ENCODE data around the gene ADTRP. TPM values are rescaled to one million over a fixed set of nuclear protein-coding genes. Genes with fewer than 3 reads are reported as not detected.

The ADTRP gene
- total RNA-seq, 1 experiment from 2014 or later = 0.58 TPM

DNA sequence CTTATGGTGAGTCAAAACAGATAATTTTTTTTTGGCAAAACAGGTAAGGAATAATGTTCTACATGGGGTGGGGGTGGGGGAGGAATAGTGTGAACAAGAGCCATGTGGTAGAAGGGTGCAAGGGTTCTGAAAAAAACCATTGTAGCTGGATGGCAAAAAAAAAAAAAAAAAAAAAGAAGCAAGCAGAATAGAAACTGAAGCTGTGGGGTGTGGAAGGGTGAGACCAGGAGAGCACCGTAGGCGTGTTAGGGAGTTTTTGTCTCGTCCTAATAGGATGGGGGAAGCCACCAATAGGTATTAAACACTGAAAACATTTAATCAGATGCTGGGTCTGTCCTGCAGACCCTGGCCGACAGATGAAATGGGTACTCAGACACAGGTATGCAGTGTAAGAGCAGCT, 110.1 kb downstream of the ADTRP start:
- no peaks in the 10 kb centered on the region for H3K9me3 ChIP-seq (replicated peaks)
- H3K27me3 ChIP-seq (replicated peaks) = no peaks in the 10 kb centered on the region
- no peak for DNase-seq (ENCODE audit: low read depth in 1 of 2, low spot score in 2 of 2)
- H3K36me3 ChIP-seq = no peaks in the 10 kb centered on the region
- H3K4me3 ChIP-seq = no peak overlapping the region
- no peaks in the 10 kb centered on the region for H3K4me1 ChIP-seq (replicated peaks)
- no peak overlapping the region for H3K27ac ChIP-seq

DNA sequence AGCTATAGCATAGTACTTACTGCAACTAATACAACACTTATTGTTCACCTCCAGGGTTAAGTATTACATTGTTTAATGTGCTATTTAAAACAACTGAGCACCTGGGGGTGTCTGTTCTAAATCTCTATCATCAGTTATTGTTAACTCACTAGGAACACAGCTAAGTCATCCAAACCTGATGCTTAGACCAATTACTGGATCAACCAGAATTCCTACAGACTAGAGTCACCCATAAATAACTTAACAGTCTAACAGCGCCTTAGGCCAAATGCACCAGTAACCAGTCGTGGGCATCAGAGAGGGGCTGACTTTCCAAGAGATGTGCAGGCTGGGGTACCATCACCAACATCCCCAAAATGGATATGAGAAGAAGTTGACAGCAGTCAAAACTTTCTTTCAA, 110.7 kb downstream of the ADTRP start:
- Histone ChIP-seq H3K36me3 (no peaks in the 10 kb centered on the region), H3K4me1 (replicated peaks) (no peaks in the 10 kb centered on the region), H3K4me3 (no peak overlapping the region), H3K27ac (no peak overlapping the region), H3K9me3 (replicated peaks) (no peaks in the 10 kb centered on the region), H3K27me3 (replicated peaks) (no peaks in the 10 kb centered on the region)
- no peak for DNase-seq (ENCODE audit: low read depth in 1 of 2, low spot score in 2 of 2)

DNA sequence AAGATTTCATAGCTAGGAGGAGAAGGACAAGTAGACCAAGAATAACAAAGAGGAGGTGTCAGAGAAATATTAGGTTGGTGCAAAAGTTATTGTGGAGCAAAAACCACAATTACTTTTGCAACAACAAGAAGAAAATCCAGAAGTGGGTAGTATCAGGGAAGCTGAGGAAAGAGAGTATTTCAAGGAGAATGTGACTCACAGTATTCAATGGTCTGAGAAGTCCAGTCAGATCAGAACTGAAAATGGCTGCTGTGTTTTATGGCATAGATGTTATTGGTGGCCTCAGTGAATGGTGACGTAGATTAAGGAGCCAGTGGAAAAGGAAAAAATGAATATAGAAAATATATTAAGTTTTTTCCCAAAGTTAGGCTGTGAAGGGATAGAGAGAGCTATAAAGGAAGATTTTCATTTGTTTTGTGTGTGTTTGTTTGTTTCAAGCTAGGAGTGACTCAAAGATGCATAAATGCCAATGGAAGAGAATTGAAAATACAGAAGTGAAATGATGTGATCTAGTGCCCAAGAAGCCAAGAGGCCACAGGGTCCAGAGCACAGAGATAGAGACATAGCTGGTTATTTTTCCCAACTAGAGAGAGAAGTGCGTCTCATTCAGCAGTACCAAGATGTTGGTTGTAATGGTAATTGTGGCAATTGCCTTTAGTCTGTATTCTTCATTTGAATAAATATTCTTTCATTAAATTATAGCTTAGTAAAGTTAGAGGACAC, 112.8 kb downstream of the ADTRP start:
- Histone ChIP-seq H3K27me3 (replicated peaks) (no peaks in the 10 kb centered on the region), H3K27ac (no peak overlapping the region), H3K36me3 (no peaks in the 10 kb centered on the region), H3K9me3 (replicated peaks) (no peaks in the 10 kb centered on the region), H3K4me3 (no peak overlapping the region), H3K4me1 (replicated peaks) (no peaks in the 10 kb centered on the region)
- no peak for DNase-seq (ENCODE audit: low read depth in 1 of 2, low spot score in 2 of 2)

Other genes starting within 250 kb of the ADTRP start
- under 0.01 TPM in 1 of 2 replicates, not detected in the other for gene TMEM170B, start 241.1 kb downstream of the ADTRP start, total RNA-seq (2014; rRNA removed; shearing (Covaris generic))
- gene HIVEP1, start 233.5 kb upstream of the ADTRP start, total RNA-seq (2014; rRNA removed; shearing (Covaris generic)) = 15.8 and 16.3 TPM in 2 replicates

Measured in SJSA1 (cell line).